Activated naive CD4-positive, alpha-beta T cell treated with anti-CD3 and anti-CD28 coated beads, Interleukin-2, amount 10 ng/mL, durations not matched to agents 7 days and 5 days (primary cell): Measurements from ENCODE around the gene HS3ST1.

Experiments
- CTCF ChIA-PET: fragments of 350-600 bp; sonication (Branson Sonifier 250); formaldehyde crosslinking; loops from one replicate; lab custom pipeline; 2021; ENCODE audit warnings: antibody characterized with exemption; lab: Charles Lee
- DNase-seq: peaks from one replicate; pipeline ENCODE4 v3.0.0-alpha.2; 2020
- H3K27ac Mint-ChIP-seq: one replicate; pipeline ENCODE4 v1.8.0; 2021; ENCODE audit warnings: mild to moderate bottlenecking, moderate library complexity, mixed read lengths
- H3K27me3 Mint-ChIP-seq: one replicate; pipeline ENCODE4 v1.8.0; 2021; ENCODE audit warnings: mild to moderate bottlenecking, mixed read lengths
- H3K36me3 Mint-ChIP-seq: one replicate; pipeline ENCODE4 v1.8.0; 2021; ENCODE audit warnings: mixed read lengths
- H3K4me1 Mint-ChIP-seq: one replicate; pipeline ENCODE4 v1.8.0; 2021; ENCODE audit warnings: mixed read lengths
- H3K4me3 Mint-ChIP-seq: one replicate; pipeline ENCODE4 v1.8.0; 2021; ENCODE audit warnings: mild to moderate bottlenecking, moderate library complexity, mixed read lengths
- H3K9me3 Mint-ChIP-seq: one replicate; pipeline ENCODE4 v1.8.0; 2021; ENCODE audit warnings: mixed read lengths

Gene HS3ST1

GRCh38 chr4:11446155-11446811, 17.6 kb upstream of the HS3ST1 start:
- no peak for DNase-seq
- H3K4me1 Mint-ChIP-seq = no peaks in the 10 kb centered on the region
- H3K27ac Mint-ChIP-seq = no peak overlapping the region
- H3K27me3 Mint-ChIP-seq = no peaks in the 10 kb centered on the region
- CTCF ChIA-PET = no interaction called here
- H3K9me3 Mint-ChIP-seq = no peaks in the 10 kb centered on the region
- H3K4me3 Mint-ChIP-seq = no peak overlapping the region
- no peaks in the 10 kb centered on the region for H3K36me3 Mint-ChIP-seq

- H3K36me3 Mint-ChIP-seq = no peaks in the 10 kb centered on the region
- no peaks in the 10 kb centered on the region for H3K9me3 Mint-ChIP-seq
- CTCF ChIA-PET = no interaction called here
Measured at GRCh38 chr4:11441194-11441556, 12.5 kb upstream of the HS3ST1 start.

GRCh38 chr4:11440481-11441193, 11.9 kb upstream of the HS3ST1 start:
- H3K27ac Mint-ChIP-seq = no peak overlapping the region
- CTCF ChIA-PET = no interaction called here
- no peaks in the 10 kb centered on the region for H3K4me1 Mint-ChIP-seq

More at GRCh38 chr4:11441194-11441556, 12.5 kb upstream of the HS3ST1 start:
- H3K27ac Mint-ChIP-seq = no peak overlapping the region
- no peak for DNase-seq
- no peak overlapping the region for H3K4me3 Mint-ChIP-seq
- no peaks in the 10 kb centered on the region for H3K4me1 Mint-ChIP-seq
- H3K27me3 Mint-ChIP-seq = no peaks in the 10 kb centered on the region

GRCh38 chr4:11439836-11440235, 11.1 kb upstream of the HS3ST1 start:
- DNase-seq = no peak
- H3K27ac Mint-ChIP-seq = no peak overlapping the region
- CTCF ChIA-PET = no interaction called here
- H3K4me1 Mint-ChIP-seq = no peaks in the 10 kb centered on the region
- no peaks in the 10 kb centered on the region for H3K27me3 Mint-ChIP-seq
- H3K9me3 Mint-ChIP-seq = no peaks in the 10 kb centered on the region
- H3K36me3 Mint-ChIP-seq = no peaks in the 10 kb centered on the region
- no peak overlapping the region for H3K4me3 Mint-ChIP-seq

More at GRCh38 chr4:11440481-11441193, 11.9 kb upstream of the HS3ST1 start:
- no peaks in the 10 kb centered on the region for H3K27me3 Mint-ChIP-seq
- DNase-seq = no peak
- H3K4me3 Mint-ChIP-seq = no peak overlapping the region
- H3K36me3 Mint-ChIP-seq = no peaks in the 10 kb centered on the region
- no peaks in the 10 kb centered on the region for H3K9me3 Mint-ChIP-seq

GRCh38 chr4:11438647-11439046, 10.0 kb upstream of the HS3ST1 start:
- Mint-ChIP-seq H3K27me3 (no peaks in the 10 kb centered on the region), H3K36me3 (no peaks in the 10 kb centered on the region), H3K9me3 (no peaks in the 10 kb centered on the region), H3K4me1 (no peaks in the 10 kb centered on the region), H3K27ac (no peak overlapping the region), H3K4me3 (no peak overlapping the region)
- DNase-seq = no peak
- CTCF ChIA-PET = no interaction called here

GRCh38 chr4:11436673-11437072, 8.0 kb upstream of the HS3ST1 start:
- no peak overlapping the region for H3K27ac Mint-ChIP-seq

GRCh38 chr4:11436084-11436483, 7.4 kb upstream of the HS3ST1 start:
- CTCF ChIA-PET = interaction anchor here (1.1 to 2.5 kb wide), 2 partner anchors 15 to 881 kb away, joined by 3 to 7 read pairs; no protein-coding TSS in a partner anchor

More at GRCh38 chr4:11436673-11437072, 8.0 kb upstream of the HS3ST1 start:
- Mint-ChIP-seq H3K9me3 (no peaks in the 10 kb centered on the region), H3K27me3 (peaks cover 7% of the 10 kb centered on the region), H3K4me3 (no peak overlapping the region), H3K36me3 (no peaks in the 10 kb centered on the region), H3K4me1 (no peaks in the 10 kb centered on the region)
- DNase-seq = no peak
- CTCF ChIA-PET = interaction anchor here (1.1 to 2.5 kb wide), 2 partner anchors 16 to 882 kb away, joined by 3 to 7 read pairs; no protein-coding TSS in a partner anchor

GRCh38 chr4:11435557-11435956, 6.9 kb upstream of the HS3ST1 start:
- Mint-ChIP-seq H3K4me1 (no peaks in the 10 kb centered on the region), H3K36me3 (no peaks in the 10 kb centered on the region), H3K27ac (no peak overlapping the region), H3K27me3 (peaks cover 9% of the 10 kb centered on the region), H3K9me3 (no peaks in the 10 kb centered on the region), H3K4me3 (no peak overlapping the region)
- CTCF ChIA-PET = interaction anchor here (1.1 to 2.5 kb wide), 3 partner anchors 9 to 880 kb away, joined by 3 to 7 read pairs (median 3); no protein-coding TSS in a partner anchor
- no peak for DNase-seq

More at GRCh38 chr4:11436084-11436483, 7.4 kb upstream of the HS3ST1 start:
- H3K4me3 Mint-ChIP-seq = no peak overlapping the region
- H3K27ac Mint-ChIP-seq = no peak overlapping the region
- H3K9me3 Mint-ChIP-seq = no peaks in the 10 kb centered on the region
- no peaks in the 10 kb centered on the region for H3K36me3 Mint-ChIP-seq
- H3K27me3 Mint-ChIP-seq = peaks cover 7% of the 10 kb centered on the region
- DNase-seq = no peak
- no peaks in the 10 kb centered on the region for H3K4me1 Mint-ChIP-seq

- CTCF ChIA-PET = no interaction called here
- H3K4me1 Mint-ChIP-seq = peaks cover 17% of the 10 kb centered on the region
- no peak for DNase-seq
- peaks cover 50% of the 10 kb centered on the region for H3K27me3 Mint-ChIP-seq
- no peak overlapping the region for H3K27ac Mint-ChIP-seq
- no peaks in the 10 kb centered on the region for H3K9me3 Mint-ChIP-seq
- no peak overlapping the region for H3K4me3 Mint-ChIP-seq
- H3K36me3 Mint-ChIP-seq = no peaks in the 10 kb centered on the region
Measured at GRCh38 chr4:11431111-11431510, 2.4 kb upstream of the HS3ST1 start.

- Mint-ChIP-seq H3K36me3 (no peaks in the 10 kb centered on the region), H3K4me1 (peaks cover 17% of the 10 kb centered on the region), H3K27me3 (peaks cover 55% of the 10 kb centered on the region), H3K27ac (no peak overlapping the region), H3K4me3 (no peak overlapping the region), H3K9me3 (no peaks in the 10 kb centered on the region)
- CTCF ChIA-PET = interaction anchor here (0.5 kb wide), 1 partner anchor 1226 kb away, joined by 3 read pairs; no protein-coding TSS in a partner anchor
- DNase-seq = no peak
Measured at GRCh38 chr4:11430536-11430935, 1.8 kb upstream of the HS3ST1 start.

- Mint-ChIP-seq H3K9me3 (no peaks in the 10 kb centered on the region), H3K4me3 (peak overlapping the region; percentile 68), H3K27ac (no peak overlapping the region), H3K27me3 (peaks cover 55% of the 10 kb centered on the region), H3K4me1 (peaks cover 17% of the 10 kb centered on the region), H3K36me3 (no peaks in the 10 kb centered on the region)
- no peak for DNase-seq
- CTCF ChIA-PET = interaction anchor here (1.1 kb wide), 1 partner anchor 249 kb away, joined by 4 read pairs; no protein-coding TSS in a partner anchor
Measured at GRCh38 chr4:11429699-11430045, 978 bp upstream of the HS3ST1 start.

- Mint-ChIP-seq H3K27me3 (peaks cover 60% of the 10 kb centered on the region), H3K9me3 (no peaks in the 10 kb centered on the region), H3K36me3 (no peaks in the 10 kb centered on the region), H3K4me1 (peaks cover 17% of the 10 kb centered on the region), H3K27ac (no peak overlapping the region), H3K4me3 (peak overlapping the region; percentile 68)
- CTCF ChIA-PET = interaction anchor here (1.1 kb wide), 1 partner anchor 249 kb away, joined by 4 read pairs; no protein-coding TSS in a partner anchor
- peak; percentile 53 for DNase-seq
Measured at GRCh38 chr4:11428899-11429698, 405 bp upstream of the HS3ST1 start.

GRCh38 chr4:11427121-11427996, 1.3 kb downstream of the HS3ST1 start:
- CTCF ChIA-PET = interaction anchor here (1.2 kb wide), 1 partner anchor 8 kb away, joined by 3 read pairs; no protein-coding TSS in a partner anchor

More at GRCh38 chr4:11427121-11427996, 1.3 kb downstream of the HS3ST1 start:
- Mint-ChIP-seq H3K9me3 (no peaks in the 10 kb centered on the region), H3K36me3 (no peaks in the 10 kb centered on the region), H3K4me3 (peak overlapping the region; percentile 40), H3K4me1 (peaks cover 17% of the 10 kb centered on the region), H3K27ac (no peak overlapping the region), H3K27me3 (peaks cover 55% of the 10 kb centered on the region)
- DNase-seq = no peak
